ENCODE data around the gene NME7. TPM values are rescaled to one million over a fixed set of nuclear protein-coding genes. Genes with fewer than 3 reads are reported as not detected.
A peak's percentile ranks its signal among the peaks of the same experiment; 100 is the strongest.

NME7 gene
- total RNA-seq, 2 experiments from 2014 or later: 7.1 to 8.5 TPM

DNA sequence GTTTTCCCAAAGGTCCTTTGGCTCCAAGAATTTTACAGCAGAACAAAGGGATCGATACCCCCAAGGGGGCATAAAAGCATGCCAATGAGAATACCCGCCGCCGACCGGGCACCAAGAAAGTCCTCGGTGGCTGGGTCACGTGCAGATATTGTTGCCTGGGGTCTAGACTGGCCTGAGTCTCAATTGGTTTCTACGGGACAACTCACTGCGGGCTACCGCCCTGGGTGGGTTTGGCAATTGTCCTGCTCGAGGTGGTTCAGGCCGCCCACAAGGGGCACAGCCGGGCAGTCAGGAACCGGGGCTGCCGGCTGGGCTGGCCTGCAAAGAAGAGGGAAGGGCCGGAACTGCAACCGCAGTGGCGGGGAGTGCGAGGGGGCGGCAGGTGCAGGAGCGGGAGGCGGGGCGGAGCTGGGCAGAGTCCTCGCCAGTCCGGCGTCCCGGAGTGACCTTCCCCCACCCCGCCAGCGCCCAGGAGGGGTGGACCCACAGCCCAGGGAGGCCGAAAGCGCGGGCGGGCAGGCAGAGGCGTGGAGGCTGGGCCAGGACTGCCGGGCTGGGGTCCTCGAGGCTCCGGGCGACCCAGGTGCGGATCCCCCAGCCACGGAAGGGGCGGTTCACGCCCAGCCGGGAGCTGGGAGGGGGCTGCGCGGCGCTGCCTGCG is 262.0 kb downstream of the NME7 start:
- intact Hi-C loops (cut with micrococcal nuclease): loop anchor here (1.0 to 10.0 kb wide), 11 partner anchors 34 to 761 kb away; partner anchors contain the start of genes F5, NME7 and SELL
- Mint-ChIP-seq H3K9me3 (no peaks in the 10 kb centered on the region), H3K27ac (no peak overlapping the region), H3K36me3 (ENCODE audit: low read depth) (no peaks in the 10 kb centered on the region), H3K4me3 (peak overlapping the region; percentile 60), H3K27me3 (ENCODE audit: low read depth) (peaks cover 15% of the 10 kb centered on the region), H3K4me1 (ENCODE audit: low read depth) (peaks cover 37% of the 10 kb centered on the region)
- CTCF ChIA-PET: no interaction called here
- peak; percentile 38 for DNase-seq

DNA sequence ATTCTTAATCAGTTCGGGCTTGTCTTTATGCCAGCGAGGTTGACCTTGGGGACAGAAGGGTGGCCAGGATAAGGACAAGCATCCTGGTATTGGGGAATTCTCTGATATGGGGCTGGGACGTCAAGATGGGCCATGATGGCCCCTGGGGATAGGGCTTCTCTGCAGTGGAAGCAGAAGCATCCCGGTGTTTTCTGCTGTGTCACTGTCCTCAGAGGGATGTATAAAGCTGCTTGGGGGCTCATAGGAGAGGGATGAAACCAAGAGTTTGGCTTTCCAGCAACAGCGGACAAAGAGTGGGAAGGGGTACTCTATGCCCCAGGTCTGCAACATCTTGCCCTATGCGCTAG is 262.5 kb downstream of the NME7 start:
- Mint-ChIP-seq H3K9me3 (no peaks in the 10 kb centered on the region), H3K36me3 (ENCODE audit: low read depth) (no peaks in the 10 kb centered on the region), H3K27me3 (ENCODE audit: low read depth) (peaks cover 15% of the 10 kb centered on the region), H3K4me3 (peak overlapping the region; percentile 60), H3K27ac (no peak overlapping the region), H3K4me1 (ENCODE audit: low read depth) (peaks cover 32% of the 10 kb centered on the region)
- no peak for DNase-seq
- intact Hi-C loops (cut with micrococcal nuclease): loop anchor here (5.0 to 10.0 kb wide), 4 partner anchors 482 to 760 kb away; partner anchors contain the start of genes F5 and SELL
- CTCF ChIA-PET: no interaction called here

DNA sequence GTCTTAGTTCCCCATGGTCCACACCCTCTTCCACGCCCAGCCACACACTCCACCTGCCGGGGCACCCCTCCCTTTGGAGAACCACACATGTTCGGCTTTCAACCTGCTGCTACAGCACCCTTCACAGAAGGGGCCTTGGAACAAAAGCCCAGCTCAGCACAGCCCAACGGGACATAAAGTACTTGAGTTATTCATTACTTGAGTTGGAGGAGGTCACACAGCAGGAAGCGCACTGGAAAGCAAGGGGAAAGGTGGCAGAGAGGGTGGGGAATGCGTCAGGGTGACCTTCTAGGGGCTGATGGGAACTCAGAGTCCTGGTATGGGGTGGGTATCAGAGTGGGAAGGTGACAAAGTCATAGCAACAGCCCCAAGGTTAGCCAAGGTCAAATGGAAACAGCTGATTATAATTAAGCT is 264.1 kb downstream of the NME7 start:
- Mint-ChIP-seq H3K4me3 (no peak overlapping the region), H3K9me3 (no peaks in the 10 kb centered on the region), H3K36me3 (ENCODE audit: low read depth) (no peaks in the 10 kb centered on the region), H3K27ac (no peak overlapping the region), H3K4me1 (ENCODE audit: low read depth) (peaks cover 20% of the 10 kb centered on the region), H3K27me3 (ENCODE audit: low read depth) (peaks cover 15% of the 10 kb centered on the region)
- CTCF ChIA-PET: interaction anchor here (0.8 kb wide), 1 partner anchor 500 kb away, joined by 3 read pairs; no protein-coding TSS in a partner anchor
- intact Hi-C loops (cut with micrococcal nuclease): loop anchor here (10.0 kb wide), 2 partner anchors 591 to 759 kb away; no protein-coding TSS in a partner anchor
- DNase-seq: no peak

DNA sequence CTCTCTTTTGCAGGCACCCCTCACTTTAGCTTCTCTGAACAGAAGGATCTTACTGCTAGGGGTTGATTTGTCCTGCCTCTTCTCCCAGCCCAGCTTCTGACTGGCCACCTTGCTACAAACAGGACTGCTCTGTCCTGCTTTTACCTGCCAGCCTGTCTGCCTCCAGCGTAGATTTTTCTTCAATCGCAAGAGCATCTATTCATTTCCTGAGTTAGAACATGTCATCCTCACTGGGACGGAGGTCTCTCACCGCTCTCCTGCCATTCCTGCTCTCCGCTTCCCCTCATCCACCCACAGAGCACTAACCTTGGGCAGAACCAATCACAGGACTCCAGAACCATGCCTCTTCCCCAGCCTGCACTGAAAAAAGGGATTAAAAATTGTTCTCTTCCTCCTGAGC is 264.6 kb downstream of the NME7 start:
- Mint-ChIP-seq H3K4me3 (no peak overlapping the region), H3K27ac (no peak overlapping the region), H3K36me3 (ENCODE audit: low read depth) (no peaks in the 10 kb centered on the region), H3K27me3 (ENCODE audit: low read depth) (peaks cover 15% of the 10 kb centered on the region), H3K9me3 (no peaks in the 10 kb centered on the region), H3K4me1 (ENCODE audit: low read depth) (peaks cover 15% of the 10 kb centered on the region)
- no peak for DNase-seq
- intact Hi-C loops (cut with micrococcal nuclease): loop anchor here (10.0 kb wide), 2 partner anchors 592 to 758 kb away; no protein-coding TSS in a partner anchor
- CTCF ChIA-PET: no interaction called here

DNA sequence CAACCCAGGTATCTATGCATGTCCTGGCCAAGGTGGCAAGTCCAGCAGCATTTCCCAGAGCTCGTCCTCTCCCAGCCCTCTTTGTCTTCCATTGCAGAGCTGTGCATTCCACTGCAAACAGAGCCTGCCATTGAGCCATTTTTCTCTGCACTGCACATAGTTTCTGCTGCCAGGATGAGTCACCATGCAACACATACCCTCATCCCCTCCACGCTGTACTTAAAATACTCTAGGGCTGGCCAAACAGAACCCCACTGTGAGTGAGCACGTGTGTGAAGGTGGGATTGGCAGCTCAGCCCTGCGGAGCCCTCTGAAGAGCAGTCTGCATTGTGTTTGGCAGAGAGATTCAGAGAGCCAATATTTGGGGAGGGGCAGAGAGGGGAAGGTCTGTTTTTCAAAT is 265.0 kb downstream of the NME7 start:
- intact Hi-C loops (cut with micrococcal nuclease): loop anchor here (10.0 kb wide), 2 partner anchors 592 to 758 kb away; no protein-coding TSS in a partner anchor
- peaks cover 11% of the 10 kb centered on the region for H3K4me1 Mint-ChIP-seq (ENCODE audit: low read depth)
- H3K4me3 Mint-ChIP-seq: no peak overlapping the region
- H3K27ac Mint-ChIP-seq: no peak overlapping the region
- CTCF ChIA-PET: no interaction called here
- no peaks in the 10 kb centered on the region for H3K9me3 Mint-ChIP-seq
- no peak for DNase-seq
- no peaks in the 10 kb centered on the region for H3K36me3 Mint-ChIP-seq (ENCODE audit: low read depth)
- H3K27me3 Mint-ChIP-seq (ENCODE audit: low read depth): peaks cover 13% of the 10 kb centered on the region

DNA sequence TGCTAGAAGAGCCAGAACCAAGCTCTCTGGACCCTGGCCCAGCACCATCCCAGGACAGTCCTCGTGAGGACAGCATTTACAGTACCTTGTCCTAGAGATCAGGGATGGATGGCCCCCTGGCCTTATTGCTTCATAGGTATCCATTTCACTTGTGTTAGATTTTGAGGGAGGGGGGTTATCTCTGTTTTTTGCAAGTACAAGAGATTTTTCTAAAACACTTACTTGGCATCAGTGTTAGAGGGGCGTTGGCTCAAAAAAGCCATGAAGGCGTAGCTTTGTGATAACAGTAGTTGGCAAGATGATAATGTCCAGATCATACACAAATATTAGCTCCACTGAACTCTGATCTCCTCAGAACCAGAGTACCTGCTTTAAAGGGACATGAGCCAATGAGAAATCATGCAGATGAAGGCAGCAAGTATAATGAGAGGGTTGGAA is 266.9 kb downstream of the NME7 start:
- Mint-ChIP-seq H3K36me3 (ENCODE audit: low read depth) (no peaks in the 10 kb centered on the region), H3K4me1 (ENCODE audit: low read depth) (peaks cover 5% of the 10 kb centered on the region), H3K27ac (no peak overlapping the region), H3K4me3 (no peak overlapping the region), H3K9me3 (peaks cover 2% of the 10 kb centered on the region), H3K27me3 (ENCODE audit: low read depth) (peaks cover 8% of the 10 kb centered on the region)
- intact Hi-C loops (cut with micrococcal nuclease): loop anchor here (10.0 kb wide), 2 partner anchors 594 to 756 kb away; no protein-coding TSS in a partner anchor
- no peak for DNase-seq
- CTCF ChIA-PET: interaction anchor here (1.2 kb wide), 1 partner anchor 248 kb away, joined by 3 read pairs; no protein-coding TSS in a partner anchor

DNA sequence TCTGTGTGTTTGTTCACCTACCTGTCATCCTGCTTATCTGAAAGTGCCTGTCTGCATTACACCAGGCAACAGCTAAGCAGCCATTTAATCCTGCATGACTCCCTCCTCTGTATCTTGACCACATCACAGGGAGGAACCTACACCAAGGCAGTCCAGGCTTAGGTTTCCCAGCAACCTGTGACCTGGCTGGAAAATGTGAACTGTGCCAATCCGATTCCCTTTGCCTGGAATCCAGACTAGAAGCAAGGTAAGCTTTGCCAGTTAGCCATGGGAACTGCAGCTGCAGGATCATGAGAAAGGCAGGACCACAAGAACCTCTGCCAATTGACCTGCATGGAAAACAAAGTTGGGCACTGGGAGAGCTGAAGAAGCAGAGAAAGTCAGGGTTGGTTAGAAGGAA is 267.4 kb downstream of the NME7 start:
- H3K36me3 Mint-ChIP-seq (ENCODE audit: low read depth): no peaks in the 10 kb centered on the region
- H3K4me3 Mint-ChIP-seq: no peak overlapping the region
- CTCF ChIA-PET: interaction anchor here (0.7 kb wide), 1 partner anchor 12 kb away, joined by 3 read pairs; no protein-coding TSS in a partner anchor

DNA sequence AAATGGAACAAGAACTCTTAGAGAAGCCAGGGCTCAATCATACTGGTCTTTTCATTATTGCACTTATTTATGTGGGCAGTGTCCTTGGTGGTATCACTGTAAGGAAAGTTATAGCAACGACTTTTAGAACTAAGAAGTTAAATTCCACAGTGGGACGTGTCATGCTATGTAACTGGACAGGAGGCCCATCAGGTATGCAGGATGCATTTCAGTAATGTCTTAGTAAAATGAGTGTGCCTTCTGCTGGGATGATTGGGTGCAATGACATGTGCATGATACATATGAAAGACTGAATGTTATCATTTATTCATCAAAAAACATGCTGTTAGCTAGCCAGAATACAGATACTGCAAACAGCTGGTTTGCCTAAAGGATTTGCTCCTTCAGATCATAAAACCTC is 268.0 kb downstream of the NME7 start:
- Mint-ChIP-seq H3K4me3 (no peak overlapping the region), H3K27me3 (ENCODE audit: low read depth) (peaks cover under 1% of the 10 kb centered on the region), H3K9me3 (peaks cover 2% of the 10 kb centered on the region), H3K4me1 (ENCODE audit: low read depth) (no peaks in the 10 kb centered on the region), H3K27ac (no peak overlapping the region), H3K36me3 (ENCODE audit: low read depth) (no peaks in the 10 kb centered on the region)
- intact Hi-C loops (cut with micrococcal nuclease): no loop called here
- DNase-seq: no peak
- CTCF ChIA-PET: interaction anchor here (0.7 kb wide), 1 partner anchor 12 kb away, joined by 3 read pairs; no protein-coding TSS in a partner anchor

More for the DNA sequence above, 267.4 kb downstream of the NME7 start:
- Mint-ChIP-seq H3K4me1 (ENCODE audit: low read depth) (peaks cover 5% of the 10 kb centered on the region), H3K9me3 (peaks cover 2% of the 10 kb centered on the region), H3K27ac (no peak overlapping the region), H3K27me3 (ENCODE audit: low read depth) (peaks cover 7% of the 10 kb centered on the region)
- no peak for DNase-seq
- intact Hi-C loops (cut with micrococcal nuclease): loop anchor here (10.0 kb wide), 2 partner anchors 595 to 755 kb away; no protein-coding TSS in a partner anchor

DNA sequence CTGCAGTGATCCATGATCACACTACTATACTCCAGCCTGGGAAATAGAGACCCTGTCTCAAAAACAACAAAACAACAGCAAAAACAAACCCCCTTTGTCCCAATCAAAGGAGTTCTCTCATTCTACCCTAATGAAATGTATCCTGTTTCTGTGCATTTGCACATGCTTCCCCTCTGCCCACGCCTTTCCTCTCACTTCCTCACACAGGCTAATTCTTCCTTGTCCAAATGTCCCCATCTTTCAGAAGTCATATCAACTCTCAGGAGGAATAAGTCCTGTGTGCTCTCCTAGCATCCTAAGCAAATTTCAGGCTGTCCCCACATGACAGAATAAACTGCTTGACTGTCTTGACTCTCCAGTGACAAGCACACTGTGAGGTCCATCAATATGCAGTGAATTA is 269.2 kb downstream of the NME7 start:
- H3K9me3 Mint-ChIP-seq: peaks cover 2% of the 10 kb centered on the region
- no peak overlapping the region for H3K4me3 Mint-ChIP-seq
- no peak overlapping the region for H3K27ac Mint-ChIP-seq
- H3K36me3 Mint-ChIP-seq (ENCODE audit: low read depth): no peaks in the 10 kb centered on the region
- DNase-seq: no peak
- CTCF ChIA-PET: no interaction called here
- no peaks in the 10 kb centered on the region for H3K4me1 Mint-ChIP-seq (ENCODE audit: low read depth)
- no peaks in the 10 kb centered on the region for H3K27me3 Mint-ChIP-seq (ENCODE audit: low read depth)
- intact Hi-C loops (cut with micrococcal nuclease): no loop called here

DNA sequence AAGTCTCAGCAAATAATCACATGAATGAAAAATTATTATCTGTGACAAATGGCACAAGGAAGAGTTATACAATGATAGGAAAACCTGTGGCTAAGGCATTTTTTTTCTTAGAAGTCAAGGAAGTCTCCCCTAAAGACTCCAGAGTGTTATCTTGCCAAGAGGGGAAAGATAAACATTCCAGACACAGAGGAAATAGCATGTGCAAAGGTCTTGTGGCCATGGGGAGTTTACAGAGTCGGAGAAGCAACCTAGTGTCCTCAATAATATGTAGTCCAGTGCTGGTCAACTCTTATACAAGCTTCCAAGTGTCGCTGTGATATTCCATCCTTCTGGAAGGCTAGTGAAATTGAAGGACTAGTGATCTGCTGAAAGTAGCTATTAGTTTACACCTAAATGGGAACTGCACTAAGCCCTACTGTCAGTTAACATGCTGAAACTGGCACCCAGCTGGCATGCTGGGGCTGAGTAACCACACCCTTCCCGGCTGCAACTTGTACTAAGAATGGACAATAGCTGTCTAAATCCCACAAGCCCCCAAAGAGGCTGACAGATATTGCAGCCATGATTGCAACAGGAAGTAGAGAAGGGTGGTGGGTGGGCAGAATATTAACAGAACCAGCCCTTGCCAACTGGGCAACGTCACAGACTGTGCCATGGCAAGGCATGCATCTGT is 272.6 kb downstream of the NME7 start:
- Mint-ChIP-seq H3K27ac (no peak overlapping the region), H3K4me3 (no peak overlapping the region), H3K27me3 (ENCODE audit: low read depth) (no peaks in the 10 kb centered on the region), H3K36me3 (ENCODE audit: low read depth) (no peaks in the 10 kb centered on the region), H3K4me1 (ENCODE audit: low read depth) (peaks cover 2% of the 10 kb centered on the region), H3K9me3 (peaks cover 2% of the 10 kb centered on the region)
- intact Hi-C loops (cut with micrococcal nuclease): no loop called here
- no peak for DNase-seq
- CTCF ChIA-PET: interaction anchor here (1.1 kb wide), 1 partner anchor 9 kb away, joined by 3 read pairs; no protein-coding TSS in a partner anchor

DNA sequence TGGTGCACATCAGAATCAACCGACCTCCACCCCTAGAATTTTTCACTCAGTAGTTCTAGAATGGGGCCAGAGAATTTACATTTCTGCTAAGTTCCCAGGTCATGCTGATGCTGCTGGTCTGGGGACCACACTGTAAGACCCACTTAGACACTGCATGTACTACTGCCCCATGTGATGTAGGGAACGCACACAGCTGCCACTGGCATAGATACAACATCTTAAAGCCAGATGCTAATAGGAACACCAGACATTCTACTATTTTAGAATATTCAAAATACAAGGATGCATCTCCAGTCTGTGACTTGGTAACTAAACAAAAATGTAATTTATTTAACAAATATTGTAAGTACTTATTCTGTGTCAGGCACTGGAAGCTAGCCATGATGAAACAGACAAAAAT is 275.2 kb downstream of the NME7 start:
- intact Hi-C loops (cut with micrococcal nuclease): no loop called here
- peaks cover 2% of the 10 kb centered on the region for H3K9me3 Mint-ChIP-seq
- peaks cover 2% of the 10 kb centered on the region for H3K4me1 Mint-ChIP-seq (ENCODE audit: low read depth)
- no peak overlapping the region for H3K27ac Mint-ChIP-seq
- CTCF ChIA-PET: no interaction called here
- no peaks in the 10 kb centered on the region for H3K36me3 Mint-ChIP-seq (ENCODE audit: low read depth)
- no peaks in the 10 kb centered on the region for H3K27me3 Mint-ChIP-seq (ENCODE audit: low read depth)
- H3K4me3 Mint-ChIP-seq: no peak overlapping the region
- DNase-seq: no peak

DNA sequence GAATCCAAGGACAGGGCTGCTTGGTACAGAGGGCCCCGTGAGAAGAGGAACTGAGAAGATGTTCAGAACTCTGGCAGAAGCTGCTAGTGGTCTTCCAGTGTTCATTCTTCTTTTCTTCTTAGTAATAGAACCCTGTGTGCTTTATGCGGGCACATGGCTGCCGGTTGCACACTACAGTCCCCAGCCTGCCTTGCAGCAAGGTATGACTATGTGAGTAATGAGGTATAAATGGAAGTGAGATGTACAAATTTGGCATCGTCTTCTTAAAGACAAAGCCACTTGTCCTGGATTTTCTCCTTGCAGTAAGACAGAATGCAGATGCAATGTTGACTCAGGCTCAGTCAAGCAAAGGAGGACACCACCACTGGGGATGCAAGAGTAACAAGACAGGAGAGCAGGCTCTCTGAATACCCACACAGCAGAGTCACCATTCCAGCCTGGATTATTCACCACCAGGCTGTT is 276.1 kb downstream of the NME7 start:
- no peaks in the 10 kb centered on the region for H3K36me3 Mint-ChIP-seq (ENCODE audit: low read depth)
- H3K27ac Mint-ChIP-seq: no peak overlapping the region
- intact Hi-C loops (cut with micrococcal nuclease): no loop called here
- H3K4me1 Mint-ChIP-seq (ENCODE audit: low read depth): peaks cover 8% of the 10 kb centered on the region
- no peaks in the 10 kb centered on the region for H3K27me3 Mint-ChIP-seq (ENCODE audit: low read depth)
- DNase-seq: no peak
- peaks cover 2% of the 10 kb centered on the region for H3K9me3 Mint-ChIP-seq
- CTCF ChIA-PET: no interaction called here
- no peak overlapping the region for H3K4me3 Mint-ChIP-seq
